IPS-11a (cell line): Measurements from ENCODE around the gene NCCRP1.
"Not testable (repeated sequence)": the region's sequence is repeated elsewhere in the genome, so short reads cannot be mapped to it uniquely, and the experiment has no call there.

Experiments
- H3K4me3 ChIP-seq: one replicate; pipeline ENCODE4 v1.5.1; 2013; ENCODE audit warnings: low read depth, low read length, control low read depth

NCCRP1 gene

GRCh38 chr19:39205449-39205764 lies 8.6 kb downstream of the NCCRP1 start:
- H3K4me3 ChIP-seq = no peak overlapping the region

GRCh38 chr19:39206122-39206521 lies 9.4 kb downstream of the NCCRP1 start:
- no peak overlapping the region for H3K4me3 ChIP-seq

- no peak overlapping the region for H3K4me3 ChIP-seq
Observed at GRCh38 chr19:39207293-39207836, 10.6 kb downstream of the NCCRP1 start.

GRCh38 chr19:39208175-39208795 lies 11.5 kb downstream of the NCCRP1 start:
- no peak overlapping the region for H3K4me3 ChIP-seq

GRCh38 chr19:39209196-39209595 lies 12.4 kb downstream of the NCCRP1 start:
- no peak overlapping the region for H3K4me3 ChIP-seq

- no peak overlapping the region for H3K4me3 ChIP-seq
Observed at GRCh38 chr19:39211731-39212374, 15.1 kb downstream of the NCCRP1 start.

- H3K4me3 ChIP-seq = no peak overlapping the region
Observed at GRCh38 chr19:39212375-39212742, 15.6 kb downstream of the NCCRP1 start.

GRCh38 chr19:39215323-39215722 lies 18.6 kb downstream of the NCCRP1 start:
- H3K4me3 ChIP-seq = not testable (repeated sequence)

GRCh38 chr19:39217094-39217493 lies 20.3 kb downstream of the NCCRP1 start:
- no peak overlapping the region for H3K4me3 ChIP-seq

- H3K4me3 ChIP-seq = no peak overlapping the region
Observed at GRCh38 chr19:39218230-39219007, 21.7 kb downstream of the NCCRP1 start.

- H3K4me3 ChIP-seq = not testable (repeated sequence)
Observed at GRCh38 chr19:39219108-39219507, 22.3 kb downstream of the NCCRP1 start.

GRCh38 chr19:39223703-39224279 lies 27.0 kb downstream of the NCCRP1 start:
- no peak overlapping the region for H3K4me3 ChIP-seq

- no peak overlapping the region for H3K4me3 ChIP-seq
Observed at GRCh38 chr19:39224910-39225309, 28.1 kb downstream of the NCCRP1 start.

GRCh38 chr19:39230096-39230764 lies 33.5 kb downstream of the NCCRP1 start:
- no peak overlapping the region for H3K4me3 ChIP-seq

GRCh38 chr19:39232708-39233107 lies 35.9 kb downstream of the NCCRP1 start:
- no peak overlapping the region for H3K4me3 ChIP-seq

GRCh38 chr19:39236527-39236926 lies 39.8 kb downstream of the NCCRP1 start:
- H3K4me3 ChIP-seq = no peak overlapping the region

- no peak overlapping the region for H3K4me3 ChIP-seq
Observed at GRCh38 chr19:39237200-39238184, 40.7 kb downstream of the NCCRP1 start.

GRCh38 chr19:39238209-39238608 lies 41.4 kb downstream of the NCCRP1 start:
- no peak overlapping the region for H3K4me3 ChIP-seq

GRCh38 chr19:39238944-39239343 lies 42.2 kb downstream of the NCCRP1 start:
- no peak overlapping the region for H3K4me3 ChIP-seq

GRCh38 chr19:39240421-39240820 lies 43.7 kb downstream of the NCCRP1 start:
- H3K4me3 ChIP-seq = no peak overlapping the region
